Heart left ventricle (tissue), 16 donors: Measurements from ENCODE around the gene TCIRG1. TPM values are rescaled to one million over a fixed set of nuclear protein-coding genes. Genes with fewer than 3 reads are reported as not detected.

Experiments
- ATAC-seq, 4 donors: fragments of 200-7000 bp; cut with Tn5 transposase; one replicate each; pipeline ENCODE4 v1.9.1; 2020 to 2022; ENCODE audit warnings: moderate library complexity in 4 of 4, mild to moderate bottlenecking in 3 of 4, moderate number of reproducible peaks in 1 of 4
- DNase-seq, 5 donors: peaks; one replicate each; pipeline ENCODE4 v3.0.0-alpha.2; 2020
- H3K27ac ChIP-seq, 12 donors: fragments of 200-600 bp; sonication (generic) in 4 of 12; one replicate each; pipeline versions ENCODE4 v1.5.0 to v1.8.0; 2016 to 2022; ENCODE audit warnings: mild to moderate bottlenecking in 2 of 12
- H3K27me3 ChIP-seq, 9 donors: fragments of 200-600 bp; sonication (generic) in 2 of 9; one replicate each; pipeline versions ENCODE4 v1.5.1 to v1.8.0; 2016 to 2022; ENCODE audit warnings: mild to moderate bottlenecking in 3 of 9
- H3K36me3 ChIP-seq, 9 donors: fragments of 200-600 bp; sonication (generic) in 2 of 9; one replicate each; pipeline versions ENCODE4 v1.5.0 to v1.8.0; 2018 to 2022; ENCODE audit warnings: mild to moderate bottlenecking in 2 of 9
- H3K4me1 ChIP-seq, 12 donors: fragments of 200-600 bp; sonication (generic) in 4 of 12; one replicate each; pipeline versions ENCODE4 v1.5.0 to v1.8.0; 2016 to 2022; ENCODE audit warnings: mild to moderate bottlenecking in 3 of 12
- H3K4me3 ChIP-seq, 12 donors: fragments of 200-600 bp; sonication (generic) in 4 of 12; one replicate each; pipeline versions ENCODE4 v1.5.0 to v1.8.0; 2017 to 2022; ENCODE audit warnings: mild to moderate bottlenecking in 9 of 12, moderate library complexity in 4 of 12
- H3K9me3 ChIP-seq, 12 donors: fragments of 200-600 bp; sonication (generic) in 4 of 12; one replicate each; pipeline versions ENCODE4 v1.5.0 to v1.8.0; 2016 to 2022; ENCODE audit warnings: mild to moderate bottlenecking in 1 of 12
- CTCF ChIP-seq, 12 donors: fragments of 200-600 bp; sonication (generic) in 4 of 12; IDR thresholded peaks; one replicate each; pipeline versions ENCODE4 v1.5.0 to v1.8.0; 2018 to 2022; ENCODE audit warnings: antibody characterized with exemption in 12 of 12, mild to moderate bottlenecking in 5 of 12
- POLR2A ChIP-seq, 2 donors: fragments of 450-650 bp; IDR thresholded peaks; one replicate each; pipeline ENCODE4 v1.6.1; 2017; ENCODE audit warnings: antibody characterized with exemption in 2 of 2, mild to moderate bottlenecking in 2 of 2, moderate library complexity in 2 of 2
- WGBS, 4 donors: extraction: QIAGEN DNeasy Blood & Tissue Kit in 2 of 4; methylation state at CpG; one replicate each; pipeline versions ENCODE4 v1.1.5 to v1.1.7; 2013 to 2018; 5-methylcytosine and 5-hydroxymethylcytosine counted together
- intact Hi-C, 10 donors: fragments of 100-400 bp; cut with DNase I; formaldehyde crosslinking; loops; one replicate each; pipeline versions ENCODE4 v1.11.1 to v1.14.2; 2022
- polyA plus RNA-seq, 2 donors: library from polyadenylated mRNA; stranded (reverse); fragments of 200-250 nt; gene quantifications; one replicate each; pipeline ENCODE4 v1.2.3, GENCODE V29; 2013
- total RNA-seq, 9 donors: library from RNA; depleted of rRNA in 2 of 9; stranded (reverse); fragments of >200 nt in 2 of 9; fragmentation: NEBNext Ultra II Directional in 3 of 9; extraction: Animal tissue kit (Norgen Biotek cat#: 25700) in 3 of 9; gene quantifications; one replicate each; pipeline versions ENCODE4 v1.1.0 to v1.2.4, GENCODE V29; 2016 to 2023
- donor health status: ischemic (EF 13 %, LVEDD 7.1; RV severe dilation, severe dysfunction).
- donor health status: healthy with polysubstance abuse.
- donor health status: DM: no; HTN: yes; CAD: no.
- donor health status: DM: no; HTN: no; CAD: no.
- donor health status: ischemic (EF 25% LVEDD 6.9; RV normal size, moderate dysfunction).
- donor health status: ischemic (EF 25% LVEDD 5.7; RV mildly dilated, moderate dysfunction).
- donor health status: healthy.
- donor health status: DM: yes; HTN: yes; CAD: no.
- donor health status: ischemic (EF 35%, LVEDD 5.7; RV mildly dilated, moderate dysfunction).
- donor health status: nonischemic (EF 11% LVEDD 7.7; RV severe dilation, severe dysfunction).
- donor health status: DM: yes; HTN: yes; CAD: no.
- donor health status: PGD.
- donor health status: ischemic (EF 29% LVEDD 5.4; RV normal size, mild dysfunction).
- donor health status: nonischemic (EF 23%, LVEDD 6.1; RV moderate dilation, normal function).

Gene TCIRG1
- total and polyA plus RNA-seq, 11 donors, result 10.2 to 88.7 (median 25.5) TPM

DNA sequence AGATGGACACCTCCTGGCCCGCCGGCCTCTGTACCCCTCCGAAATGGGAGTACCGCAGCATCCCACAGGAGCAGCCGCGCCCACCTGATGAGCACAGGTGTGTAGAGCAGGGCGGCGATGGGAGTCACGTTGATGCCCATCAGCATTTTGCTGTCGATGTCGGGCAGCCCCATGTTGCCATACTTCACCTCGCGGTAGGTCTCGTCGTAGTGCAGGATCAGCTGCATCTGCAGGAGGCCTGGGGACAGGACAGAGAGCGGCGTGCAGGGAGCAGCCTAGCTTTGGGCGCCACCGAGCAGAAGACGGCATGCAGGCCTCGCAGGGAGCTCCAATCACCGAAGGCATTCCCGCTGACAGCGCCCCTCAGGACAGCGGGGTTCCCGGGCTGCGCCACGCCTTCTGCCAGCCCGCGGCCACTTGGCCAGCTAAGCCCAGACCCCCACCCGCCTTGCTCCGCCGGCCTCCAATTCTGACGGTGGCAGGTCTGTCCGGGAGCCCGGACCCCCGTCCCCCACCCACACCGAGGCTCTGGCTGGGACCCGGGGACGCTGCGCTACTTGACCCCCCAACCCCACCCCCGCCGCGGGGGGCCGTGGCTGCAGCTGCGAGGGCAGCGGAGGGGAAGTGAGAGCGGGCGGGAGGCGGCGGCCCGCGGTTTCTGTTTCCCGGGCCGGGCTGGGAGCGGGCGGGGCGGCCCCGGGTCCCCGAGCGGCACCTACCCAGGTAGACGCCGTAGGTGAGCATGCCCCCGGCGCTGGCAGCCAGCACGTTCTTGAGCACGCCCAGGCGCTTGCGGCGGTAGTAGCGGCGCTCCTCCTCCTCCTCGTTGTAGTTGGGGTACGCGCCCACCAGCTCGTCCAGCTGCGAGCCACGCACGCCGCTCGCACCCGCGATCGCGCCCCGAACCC is 35.6 kb upstream of the TCIRG1 start:
- 14 to 66% (median 24%) methylated on average over 19 to 86 of the region's 86 CpGs for WGBS, 4 donors
- no peaks in the 10 kb centered on the region for H3K9me3 ChIP-seq

DNA sequence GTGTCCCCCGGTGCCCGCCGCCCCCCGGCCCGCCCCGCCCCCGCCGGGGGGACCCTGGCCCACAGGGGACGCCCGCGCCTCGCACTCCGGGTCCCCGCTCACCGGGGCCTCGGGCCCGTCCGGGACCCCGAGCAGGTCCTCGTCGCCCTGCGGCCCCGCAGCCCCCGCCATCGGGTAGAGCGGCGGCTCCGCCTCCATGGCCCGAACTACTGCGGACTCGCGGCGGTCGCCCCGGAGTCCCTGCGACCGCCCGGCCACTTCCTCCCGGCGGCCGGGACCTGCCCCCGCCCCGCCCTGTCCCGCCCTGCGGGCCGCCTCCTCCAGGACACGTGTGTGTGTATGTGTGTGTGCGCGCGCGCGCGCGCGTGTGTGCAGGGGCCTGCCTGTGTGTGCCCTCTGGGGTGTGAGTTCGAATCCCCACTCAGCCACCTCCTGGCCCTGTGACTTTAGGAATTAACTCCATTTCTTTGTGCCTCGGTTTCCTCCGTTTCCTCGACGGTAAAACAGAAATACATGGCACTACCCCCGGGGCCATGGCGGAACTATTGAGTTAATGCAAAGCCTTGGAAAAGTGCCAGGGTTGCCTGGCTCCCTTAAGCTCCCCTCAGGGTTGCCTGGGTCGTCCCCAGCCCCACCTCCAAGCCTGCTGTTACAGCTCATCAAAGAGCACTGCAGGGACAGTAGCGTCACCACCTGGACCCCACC is 34.8 kb upstream of the TCIRG1 start, which contains the start of gene UNC93B1:
UNC93B1 (minus strand) TSS at position 252 of the 705 bp plus-strand sequence; CDS start at position 198, 54 bp downstream.
- Histone ChIP-seq H3K27ac (peak within 1 kb of the TSS in 11 of 12 donors; percentile 53 to 94 (median 72)), H3K36me3 (peaks cover 0 to 2% (median 0%) of the 10 kb centered on the region in 9 donors), H3K9me3 (no peaks in the 10 kb centered on the region), H3K27me3 (no peaks in the 10 kb centered on the region), H3K4me3 (peak within 1 kb of the TSS; percentile 57 to 86 (median 70)), H3K4me1 (peaks cover 0 to 37% (median 9%) of the 10 kb centered on the region in 12 donors)
- TF ChIP-seq POLR2A (IDR thresholded peaks at IDR 0.05) (peak in 1 of 2 donors; percentile 61), CTCF (IDR thresholded peaks at IDR 0.05) (no peak)
- 3 to 10% (median 6%) methylated on average over 26 to 64 of the region's 64 CpGs for WGBS, 4 donors
- ATAC-seq (peak; percentile 82 to 96 (median 90)), DNase-seq (peak; percentile 90 to 96 (median 93))
- intact Hi-C loops, result loop anchor here in 1 of 10 donors (5.0 to 10.0 kb wide), 2 partner anchors 33 to 201 kb away; partner anchors contain the start of gene TCIRG1

More for the DNA sequence above, 35.6 kb upstream of the TCIRG1 start:
- no peak for TF ChIP-seq POLR2A (IDR thresholded peaks at IDR 0.05)
- TF ChIP-seq CTCF (IDR thresholded peaks at IDR 0.05), result no peak
- Histone ChIP-seq H3K27me3 (no peaks in the 10 kb centered on the region), H3K36me3 (peaks cover 0 to 4% (median 0%) of the 10 kb centered on the region in 9 donors), H3K4me1 (peaks cover 0 to 35% (median 8%) of the 10 kb centered on the region in 12 donors), H3K27ac (peak overlapping the region in 11 of 12 donors; percentile 53 to 94 (median 72)), H3K4me3 (peak overlapping the region; percentile 57 to 86 (median 70))
- intact Hi-C loops, result loop anchor here in 1 of 10 donors (5.0 to 10.0 kb wide), 2 partner anchors 34 to 202 kb away; partner anchors contain the start of gene TCIRG1
- ATAC-seq (peak in 3 of 4 donors; percentile 15 to 29 (median 21)), DNase-seq (peak in 4 of 5 donors; percentile 40 to 78 (median 52))

DNA sequence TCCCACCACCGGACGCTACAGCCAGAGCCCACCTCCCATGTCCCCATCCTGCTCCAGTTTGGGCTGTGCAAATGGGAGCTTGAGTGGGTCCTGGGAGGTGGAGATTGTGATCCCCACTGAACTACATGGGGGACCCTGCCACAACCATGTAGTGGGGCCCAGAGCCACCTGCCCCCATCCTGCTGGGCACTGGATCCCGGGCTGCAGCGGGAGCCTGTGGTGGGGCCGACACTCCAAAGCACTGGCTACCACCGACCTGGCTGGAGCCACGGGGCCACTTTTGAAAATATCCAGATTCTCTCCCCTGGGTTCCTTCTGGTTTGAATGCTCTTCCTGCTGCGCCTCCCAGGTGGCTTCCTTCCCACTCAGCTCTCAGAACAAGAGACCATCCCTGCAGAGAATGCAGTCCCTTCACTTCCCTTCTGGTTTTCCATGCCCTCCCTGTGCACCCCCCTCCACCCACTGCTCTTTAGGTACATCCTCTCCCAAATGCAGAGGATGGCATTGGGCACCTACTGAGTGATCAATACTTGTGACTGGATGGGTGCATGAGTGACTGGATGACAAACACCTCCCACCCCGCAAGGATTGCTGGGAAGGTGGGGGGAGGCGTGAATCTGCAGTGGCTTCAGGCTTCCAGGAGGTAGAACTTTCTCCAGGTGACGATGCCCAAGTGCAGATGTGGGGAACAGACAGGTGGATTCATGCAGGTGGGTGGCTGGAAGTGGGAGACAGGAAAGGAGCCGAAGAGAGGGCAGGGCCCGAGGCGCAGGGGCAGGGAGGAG is 34.1 kb upstream of the TCIRG1 start:
- ATAC-seq, result no peak
- Histone ChIP-seq H3K27me3 (no peaks in the 10 kb centered on the region), H3K4me3 (peak overlapping the region in 10 of 12 donors; percentile 57 to 86 (median 69)), H3K9me3 (no peaks in the 10 kb centered on the region), H3K27ac (no peak overlapping the region), H3K36me3 (no peaks in the 10 kb centered on the region), H3K4me1 (peaks cover 0 to 37% (median 13%) of the 10 kb centered on the region in 12 donors)
- peak in 1 of 5 donors; percentile 20 for DNase-seq
- 68 to 83% (median 76%) methylated on average over 10 to 14 of the region's 14 CpGs for WGBS, 4 donors
- intact Hi-C loops, result loop anchor here in 1 of 10 donors (5.0 to 10.0 kb wide), 2 partner anchors 33 to 200 kb away; partner anchors contain the start of gene TCIRG1
- no peak for TF ChIP-seq POLR2A (IDR thresholded peaks at IDR 0.05)
- no peak for TF ChIP-seq CTCF (IDR thresholded peaks at IDR 0.05)
